SK-N-SH (cell line): Measurements from ENCODE around the gene NF2. TPM values are rescaled to one million over a fixed set of nuclear protein-coding genes. Genes with fewer than 3 reads are reported as not detected.

ENCODE experiments used
- CTCF ChIA-PET: fragments of 300-600, 350-600 bp; formaldehyde crosslinking; extraction: SDS; loops from one replicate; lab custom pipeline; 2021; lab: Yijun Ruan, JAX
- POLR2A ChIA-PET: fragments of 350-600 bp; sonication (Branson Sonifier 250); formaldehyde crosslinking; extraction: SDS; loops from one replicate; lab custom pipeline; 2020; ENCODE audit warnings: antibody characterized with exemption, inconsistent platforms; lab: Yijun Ruan, JAX
- DNase-seq: peaks from one replicate; pipeline ENCODE4 v3.0.0; 2012
- H2AFZ ChIP-seq: fragments of 200-600 bp; sonication (generic); 2 replicates; pipeline ENCODE4 v1.8.1; 2016; ENCODE audit warnings: antibody characterized with exemption, mild to moderate bottlenecking, low read depth
- H3F3A ChIP-seq: fragments of 200-600 bp; sonication (generic); replicated peaks from 2 replicates; pipeline ENCODE3; 2016; ENCODE audit warnings: antibody characterized with exemption, mild to moderate bottlenecking; ENCODE audit not compliant: insufficient read depth
- H3K27ac ChIP-seq, 2 experiments: fragments of 200-500 bp in 1 of 2; fragments of 200-600 bp in 1 of 2; sonication (Bioruptor generic) in 1 of 2; sonication (generic), shearing (Covaris generic) in 1 of 2; 2 replicates each; pipeline versions ENCODE4 v1.5.1 to v1.6.1; 2014 to 2016; ENCODE audit warnings: low read depth in 2 of 2, inconsistent platforms in 1 of 2, low read length in 1 of 2, mild to moderate bottlenecking in 1 of 2, mixed read lengths in 1 of 2
- H3K27me3 ChIP-seq: fragments of 200-600 bp; sonication (generic), shearing (Covaris generic); 2 replicates; pipeline ENCODE4 v1.6.1; 2016; ENCODE audit warnings: mixed run types; ENCODE audit not compliant: insufficient read depth
- H3K36me3 ChIP-seq, 2 experiments: fragments of 200-500 bp in 1 of 2; fragments of 200-600 bp in 1 of 2; sonication (Bioruptor generic) in 1 of 2; sonication (generic) in 1 of 2; replicated peaks in 1 of 2; 2 replicates each; pipeline versions ENCODE3 to v1.5.1; 2014 to 2016; ENCODE audit warnings: low read length in 1 of 2, mild to moderate bottlenecking in 1 of 2; ENCODE audit not compliant: insufficient read depth in 2 of 2, control insufficient read depth in 1 of 2
- H3K4me1 ChIP-seq, 2 experiments: fragments of 200-500 bp in 1 of 2; fragments of 200-600 bp in 1 of 2; sonication (Bioruptor generic) in 1 of 2; sonication (generic), shearing (Covaris generic) in 1 of 2; 2 replicates each; pipeline versions ENCODE4 v1.5.1 to v1.6.1; 2014 to 2016; ENCODE audit warnings: low read depth in 1 of 2, low read length in 1 of 2, mixed run types in 1 of 2; ENCODE audit not compliant: insufficient read depth in 2 of 2, control insufficient read depth in 1 of 2
- H3K4me2 ChIP-seq: fragments of 200-600 bp; sonication (generic), shearing (Covaris generic); 2 replicates; pipeline ENCODE4 v1.6.1; 2017; ENCODE audit warnings: mixed run types
- H3K4me3 ChIP-seq, 2 experiments: fragments of 200-500 bp in 1 of 2; fragments of 200-600 bp in 1 of 2; sonication (Bioruptor generic) in 1 of 2; sonication (generic), shearing (Covaris generic) in 1 of 2; 2 replicates each; pipeline versions ENCODE4 v1.5.1 to v1.8.1; 2014 to 2016; ENCODE audit warnings: low read depth in 2 of 2, inconsistent platforms in 1 of 2, low read length in 1 of 2, mild to moderate bottlenecking in 1 of 2, mixed read lengths in 1 of 2, moderate library complexity in 1 of 2
- H3K79me2 ChIP-seq: fragments of 200-600 bp; sonication (generic); 2 replicates; pipeline ENCODE4 v1.8.1; 2017; ENCODE audit warnings: mild to moderate bottlenecking; ENCODE audit not compliant: insufficient read depth
- H3K9ac ChIP-seq: fragments of 200-600 bp; sonication (generic); 2 replicates; pipeline ENCODE4 v1.6.1; 2017; ENCODE audit warnings: mixed run types
- H3K9me2 ChIP-seq: fragments of 200-600 bp; sonication (generic); 2 replicates; pipeline ENCODE4 v1.6.1; 2017; ENCODE audit warnings: mixed run types
- H3K9me3 ChIP-seq: fragments of 200-600 bp; sonication (generic); 2 replicates; pipeline ENCODE4 v1.6.1; 2017; ENCODE audit warnings: mixed run types, mild to moderate bottlenecking, moderate library complexity
- H4K20me1 ChIP-seq: fragments of 200-600 bp; sonication (generic); 2 replicates; pipeline ENCODE4 v1.6.1; 2017; ENCODE audit warnings: mild to moderate bottlenecking, mixed run types; ENCODE audit not compliant: insufficient read depth
- CTCF ChIP-seq: fragments of 200-600 bp; sonication (generic); IDR thresholded peaks from 2 replicates; pipeline ENCODE4 v1.6.1; 2017; ENCODE audit warnings: antibody characterized with exemption, mild to moderate bottlenecking, moderate library complexity
- ELF1 ChIP-seq: IDR thresholded peaks from 2 replicates; pipeline ENCODE4 v1.4.0; 2012
- FOSL2 ChIP-seq: IDR thresholded peaks from 2 replicates; pipeline ENCODE4 v1.4.0; 2012; ENCODE audit warnings: low read depth, mild to moderate bottlenecking, moderate library complexity, borderline replicate concordance
- FOXJ3 ChIP-seq: sonication (generic); formaldehyde crosslinking; IDR thresholded peaks from 2 replicates; pipeline ENCODE4 v1.5.1; 2020; ENCODE audit warnings: mild to moderate bottlenecking, missing genetic modification reagents
- FOXM1 ChIP-seq: IDR thresholded peaks from 2 replicates; pipeline ENCODE4 v1.4.0; 2012; ENCODE audit warnings: low read depth, mild to moderate bottlenecking
- JUND ChIP-seq: IDR thresholded peaks from 2 replicates; pipeline ENCODE4 v1.4.0; 2012
- MAX ChIP-seq: IDR thresholded peaks from 2 replicates; pipeline ENCODE4 v1.4.0; 2012; ENCODE audit warnings: low read depth
- MEF2A ChIP-seq: IDR thresholded peaks from 2 replicates; pipeline ENCODE4 v1.4.0; 2012; ENCODE audit warnings: low read depth, borderline replicate concordance
- NFIC ChIP-seq: IDR thresholded peaks from 2 replicates; pipeline ENCODE4 v1.4.0; 2012; ENCODE audit warnings: borderline replicate concordance
- NRF1 ChIP-seq: IDR thresholded peaks from 2 replicates; pipeline ENCODE4 v1.6.1; 2012; ENCODE audit warnings: low read depth, mild to moderate bottlenecking, low read length
- POLR2AphosphoS5 ChIP-seq: IDR thresholded peaks from 2 replicates; pipeline ENCODE4 v1.6.1; 2012; ENCODE audit warnings: low read depth, low read length
- RCOR1 ChIP-seq: fragments of 150-350 bp; IDR thresholded peaks from 2 replicates; pipeline ENCODE4 v1.6.1; 2017; ENCODE audit warnings: antibody characterized with exemption, low read length
- RFX5 ChIP-seq: IDR thresholded peaks from 2 replicates; pipeline ENCODE4 v1.6.1; 2012; ENCODE audit warnings: mild to moderate bottlenecking, improper control_type of control experiment, low read length
- RXRA ChIP-seq: IDR thresholded peaks from 2 replicates; pipeline ENCODE4 v1.4.0; 2012; ENCODE audit warnings: low read depth, mild to moderate bottlenecking, borderline replicate concordance
- SMC3 ChIP-seq: IDR thresholded peaks from 2 replicates; pipeline ENCODE4 v1.6.1; 2012; ENCODE audit warnings: low read depth, low read length, improper control_type of control experiment
- TEAD4 ChIP-seq: IDR thresholded peaks from 2 replicates; pipeline ENCODE4 v1.4.0; 2012; ENCODE audit warnings: mild to moderate bottlenecking, borderline replicate concordance; ENCODE audit not compliant: insufficient read depth
- USF1 ChIP-seq: IDR thresholded peaks from 2 replicates; pipeline ENCODE4 v1.4.0; 2012; ENCODE audit warnings: low read depth, borderline replicate concordance
- YY1 ChIP-seq: IDR thresholded peaks from 2 replicates; pipeline ENCODE4 v1.4.0; 2012; ENCODE audit warnings: low read depth, mild to moderate bottlenecking
- WGBS: methylation state at CpG from one replicate; pipeline ENCODE4 v1.1.6; 2017; ENCODE audit warnings: low lambda C conversion rate; 5-methylcytosine and 5-hydroxymethylcytosine counted together
- polyA plus RNA-seq, 3 experiments: library from polyadenylated mRNA; depleted of rRNA; stranded (reverse); fragments of >200 nt; gene quantifications; 2 replicates each; pipeline ENCODE4 v1.2.3, GENCODE V29; 2012
- TF ChIP-seq, protein P1 (sequence below): fragments of 150-350 bp; IDR thresholded peaks from 2 replicates; pipeline ENCODE4 v1.6.1; 2017; ENCODE audit warnings: antibody characterized with exemption, low read length, low read depth, borderline replicate concordance
- TF ChIP-seq, protein P2 (sequence below): IDR thresholded peaks from 2 replicates; pipeline ENCODE4; 2012

Gene NF2
- polyA plus RNA-seq, 1 of the 3 experiments (the other 2 are of a cell fraction): 44.1 TPM

GRCh38 chr22:29670626-29671025, 67.2 kb downstream of the NF2 start:
- CTCF ChIA-PET: interaction anchor here (0.8 to 3.6 kb wide), 3 partner anchors 19 to 418 kb away, joined by 4 to 10 read pairs (median 4); no protein-coding TSS in a partner anchor

More at GRCh38 chr22:29670626-29671025, 67.2 kb downstream of the NF2 start:
- Histone ChIP-seq H3K4me2 (no peak overlapping the region), H3K36me3 (peaks cover 21 to 50% of the 10 kb centered on the region in 2 experiments)
- TF ChIP-seq NFIC (no peak), TEAD4 (no peak), POLR2AphosphoS5 (no peak), RFX5 (no peak), NRF1 (no peak), SMC3 (no peak), FOSL2 (no peak), MAX (no peak), CTCF (no peak), MEF2A (no peak), RXRA (no peak), FOXM1 (no peak), FOXJ3 (CRISPR knock-in tag) (no peak), YY1 (no peak), JUND (no peak), RCOR1 (no peak), ELF1 (no peak), USF1 (no peak)
- TF ChIP-seq, protein P1, sequence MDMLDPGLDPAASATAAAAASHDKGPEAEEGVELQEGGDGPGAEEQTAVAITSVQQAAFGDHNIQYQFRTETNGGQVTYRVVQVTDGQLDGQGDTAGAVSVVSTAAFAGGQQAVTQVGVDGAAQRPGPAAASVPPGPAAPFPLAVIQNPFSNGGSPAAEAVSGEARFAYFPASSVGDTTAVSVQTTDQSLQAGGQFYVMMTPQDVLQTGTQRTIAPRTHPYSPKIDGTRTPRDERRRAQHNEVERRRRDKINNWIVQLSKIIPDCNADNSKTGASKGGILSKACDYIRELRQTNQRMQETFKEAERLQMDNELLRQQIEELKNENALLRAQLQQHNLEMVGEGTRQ: no peak
- TF ChIP-seq, protein P2, sequence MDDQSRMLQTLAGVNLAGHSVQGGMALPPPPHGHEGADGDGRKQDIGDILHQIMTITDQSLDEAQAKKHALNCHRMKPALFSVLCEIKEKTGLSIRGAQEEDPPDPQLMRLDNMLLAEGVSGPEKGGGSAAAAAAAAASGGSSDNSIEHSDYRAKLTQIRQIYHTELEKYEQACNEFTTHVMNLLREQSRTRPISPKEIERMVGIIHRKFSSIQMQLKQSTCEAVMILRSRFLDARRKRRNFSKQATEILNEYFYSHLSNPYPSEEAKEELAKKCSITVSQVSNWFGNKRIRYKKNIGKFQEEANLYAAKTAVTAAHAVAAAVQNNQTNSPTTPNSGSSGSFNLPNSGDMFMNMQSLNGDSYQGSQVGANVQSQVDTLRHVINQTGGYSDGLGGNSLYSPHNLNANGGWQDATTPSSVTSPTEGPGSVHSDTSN: no peak
- TF ChIP-seq, all 33 proteins: peak for 0
- Histone ChIP-seq H4K20me1 (no peaks in the 10 kb centered on the region), H3K4me1 (no peaks in the 10 kb centered on the region), H3K27me3 (no peaks in the 10 kb centered on the region), H3K9me3 (no peaks in the 10 kb centered on the region), H3K9ac (no peak overlapping the region), H3K4me3 (no peak overlapping the region), H3F3A (no peaks in the 10 kb centered on the region), H3K79me2 (no peaks in the 10 kb centered on the region), H3K27ac (no peak overlapping the region), H2AFZ (no peak overlapping the region), H3K9me2 (no peaks in the 10 kb centered on the region)
- POLR2A ChIA-PET: interaction anchor here (0.6 kb wide), 1 partner anchor 930 kb away, joined by 5 read pairs; no protein-coding TSS in a partner anchor
- no peak for DNase-seq
- 93% methylated on average over 3 of the region's 3 CpGs for WGBS
